ENCODE results near the gene GASK1A.

GASK1A gene

DNA sequence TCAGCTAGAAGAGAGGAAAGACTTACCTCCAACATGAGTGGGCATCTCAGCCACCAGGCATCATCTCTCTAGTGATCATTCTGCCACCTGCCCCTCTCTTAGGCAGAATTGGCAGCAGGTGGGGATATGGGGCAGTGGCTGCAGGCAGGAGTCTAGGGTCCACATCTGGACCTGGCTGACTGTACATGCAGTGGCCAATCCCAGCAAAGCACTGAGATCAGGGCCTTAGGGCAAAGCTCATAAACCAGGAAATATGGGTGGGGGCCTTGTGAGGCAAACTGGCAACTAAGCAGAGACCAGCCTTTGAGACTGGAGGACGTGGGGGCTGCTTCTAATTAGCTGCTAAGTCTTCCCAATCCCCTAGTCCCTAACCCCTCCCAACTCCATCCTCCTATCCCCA is 113.9 kb downstream of the GASK1A start:
- Histone ChIP-seq H3K27me3 (replicated peaks; ENCODE audit: control insufficient read depth, insufficient read depth, low read length, poor library complexity, severe bottlenecking) (no peaks in the 10 kb centered on the region), H3K27ac (ENCODE audit: insufficient read depth, low read length, poor library complexity, severe bottlenecking) (no peak overlapping the region)

DNA sequence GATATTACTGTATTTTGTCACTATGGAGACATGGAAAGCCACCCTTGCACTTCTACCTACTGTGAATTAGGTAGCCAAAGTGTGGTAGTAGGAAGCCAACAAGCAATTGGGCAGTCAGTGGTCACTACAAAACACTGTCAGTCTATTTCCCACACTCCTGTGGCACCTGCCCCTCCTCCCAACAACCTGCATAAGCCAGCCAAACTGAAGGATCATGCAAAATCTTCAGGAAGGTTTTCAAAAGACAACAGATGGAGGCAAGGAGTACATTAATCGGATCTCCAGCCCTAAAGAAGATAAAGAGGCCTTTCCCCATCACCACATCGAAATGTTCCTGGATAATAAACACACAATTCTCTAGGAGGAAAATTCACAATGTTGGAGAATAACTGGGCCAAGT is 114.9 kb downstream of the GASK1A start:
- no peak overlapping the region for H3K27ac ChIP-seq (ENCODE audit: insufficient read depth, low read length, poor library complexity, severe bottlenecking)
- no peaks in the 10 kb centered on the region for H3K27me3 ChIP-seq (replicated peaks; ENCODE audit: control insufficient read depth, insufficient read depth, low read length, poor library complexity, severe bottlenecking)
- DNase-seq, result no peak
- no peaks in the 10 kb centered on the region for H3K9me3 ChIP-seq (ENCODE audit: control insufficient read depth, low read length)
- no peaks in the 10 kb centered on the region for H3K4me1 ChIP-seq (ENCODE audit: control insufficient read depth, insufficient read depth, low read length, poor library complexity, severe bottlenecking)
- no peak overlapping the region for H3K4me3 ChIP-seq (ENCODE audit: insufficient read depth, low read depth, low read length, poor library complexity, severe bottlenecking)
- H3K36me3 ChIP-seq (ENCODE audit: control insufficient read depth, insufficient read depth, low read length), result no peaks in the 10 kb centered on the region

More for the DNA sequence above, 113.9 kb downstream of the GASK1A start:
- no peaks in the 10 kb centered on the region for H3K4me1 ChIP-seq (ENCODE audit: control insufficient read depth, insufficient read depth, low read length, poor library complexity, severe bottlenecking)
- no peak overlapping the region for H3K4me3 ChIP-seq (ENCODE audit: insufficient read depth, low read depth, low read length, poor library complexity, severe bottlenecking)
- H3K9me3 ChIP-seq (ENCODE audit: control insufficient read depth, low read length), result no peaks in the 10 kb centered on the region
- H3K36me3 ChIP-seq (ENCODE audit: control insufficient read depth, insufficient read depth, low read length), result no peaks in the 10 kb centered on the region
- no peak for DNase-seq

DNA sequence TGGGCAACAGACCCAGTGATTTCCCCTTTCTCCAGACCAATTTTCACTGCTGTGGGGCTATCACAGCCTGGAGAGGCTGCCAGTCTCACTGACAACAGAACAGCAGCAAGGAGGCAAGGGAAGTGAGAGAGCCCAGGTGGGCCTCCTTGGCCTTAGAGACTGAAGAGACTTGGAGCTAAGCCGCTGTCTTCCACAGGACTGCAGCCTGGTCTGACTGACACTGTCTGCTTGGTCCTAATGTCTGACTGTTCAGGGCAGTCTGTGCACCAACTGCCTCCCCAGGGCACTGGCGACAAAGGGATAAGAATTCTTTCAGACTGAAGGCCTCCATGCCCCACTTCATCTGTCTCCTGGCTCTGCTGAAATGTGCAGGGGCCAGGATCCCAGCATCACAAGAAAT is 115.3 kb downstream of the GASK1A start:
- no peaks in the 10 kb centered on the region for H3K27me3 ChIP-seq (replicated peaks; ENCODE audit: control insufficient read depth, insufficient read depth, low read length, poor library complexity, severe bottlenecking)
- H3K4me3 ChIP-seq (ENCODE audit: insufficient read depth, low read depth, low read length, poor library complexity, severe bottlenecking), result no peak overlapping the region
- H3K36me3 ChIP-seq (ENCODE audit: control insufficient read depth, insufficient read depth, low read length), result no peaks in the 10 kb centered on the region
- DNase-seq, result no peak
- no peaks in the 10 kb centered on the region for H3K9me3 ChIP-seq (ENCODE audit: control insufficient read depth, low read length)
- no peaks in the 10 kb centered on the region for H3K4me1 ChIP-seq (ENCODE audit: control insufficient read depth, insufficient read depth, low read length, poor library complexity, severe bottlenecking)
- H3K27ac ChIP-seq (ENCODE audit: insufficient read depth, low read length, poor library complexity, severe bottlenecking), result no peak overlapping the region

DNA sequence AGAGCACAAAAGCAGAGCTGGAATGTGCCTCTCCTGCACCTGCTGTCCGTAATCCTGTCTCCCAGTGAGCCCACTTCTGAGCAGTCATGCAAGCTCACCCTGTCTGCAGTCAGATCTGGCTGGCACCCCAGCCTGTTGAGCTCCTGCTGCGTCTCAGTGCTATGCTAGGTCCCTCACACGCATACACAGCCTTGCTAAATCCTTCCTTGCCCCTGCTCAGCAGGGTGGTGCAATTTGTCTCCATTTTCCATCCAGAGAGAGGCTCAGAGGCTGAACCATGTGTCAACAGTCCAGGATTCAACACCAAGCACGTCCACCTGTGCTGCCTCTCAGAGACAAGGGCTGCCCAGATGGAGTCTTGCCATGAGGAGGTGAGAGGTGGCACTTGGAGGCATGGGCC is 115.7 kb downstream of the GASK1A start:
- Histone ChIP-seq H3K27ac (ENCODE audit: insufficient read depth, low read length, poor library complexity, severe bottlenecking) (no peak overlapping the region), H3K9me3 (ENCODE audit: control insufficient read depth, low read length) (no peaks in the 10 kb centered on the region), H3K36me3 (ENCODE audit: control insufficient read depth, insufficient read depth, low read length) (no peaks in the 10 kb centered on the region), H3K4me1 (ENCODE audit: control insufficient read depth, insufficient read depth, low read length, poor library complexity, severe bottlenecking) (no peaks in the 10 kb centered on the region), H3K4me3 (ENCODE audit: insufficient read depth, low read depth, low read length, poor library complexity, severe bottlenecking) (no peak overlapping the region), H3K27me3 (replicated peaks; ENCODE audit: control insufficient read depth, insufficient read depth, low read length, poor library complexity, severe bottlenecking) (no peaks in the 10 kb centered on the region)
- DNase-seq, result no peak

DNA sequence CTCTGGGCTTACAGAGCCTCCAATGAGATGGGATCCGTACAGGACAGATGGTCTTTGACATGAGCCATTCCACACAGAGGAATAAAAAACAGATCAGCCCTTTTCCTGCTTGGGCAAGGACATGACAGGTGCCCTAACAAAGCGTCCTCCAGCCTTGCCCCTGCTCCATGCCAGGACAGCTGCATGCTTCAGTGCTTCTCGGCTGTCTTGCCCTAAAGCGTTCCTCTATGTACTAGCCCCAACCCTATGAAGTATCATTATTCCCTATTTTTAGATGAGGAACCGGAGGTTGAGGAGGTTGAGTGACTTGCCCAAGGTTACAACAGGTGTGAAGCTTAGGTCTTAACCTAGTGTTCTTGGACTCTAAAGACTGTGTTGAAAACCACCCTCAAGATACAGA is 116.3 kb downstream of the GASK1A start:
- no peak overlapping the region for H3K27ac ChIP-seq (ENCODE audit: insufficient read depth, low read length, poor library complexity, severe bottlenecking)
- no peaks in the 10 kb centered on the region for H3K4me1 ChIP-seq (ENCODE audit: control insufficient read depth, insufficient read depth, low read length, poor library complexity, severe bottlenecking)
- no peaks in the 10 kb centered on the region for H3K36me3 ChIP-seq (ENCODE audit: control insufficient read depth, insufficient read depth, low read length)
- no peaks in the 10 kb centered on the region for H3K9me3 ChIP-seq (ENCODE audit: control insufficient read depth, low read length)
- no peak for DNase-seq
- H3K4me3 ChIP-seq (ENCODE audit: insufficient read depth, low read depth, low read length, poor library complexity, severe bottlenecking), result no peak overlapping the region
- H3K27me3 ChIP-seq (replicated peaks; ENCODE audit: control insufficient read depth, insufficient read depth, low read length, poor library complexity, severe bottlenecking), result no peaks in the 10 kb centered on the region

GRCh38 chr3:43096761-43097160 is 117.7 kb downstream of the GASK1A start:
- Histone ChIP-seq H3K36me3 (ENCODE audit: control insufficient read depth, insufficient read depth, low read length) (no peaks in the 10 kb centered on the region), H3K27me3 (replicated peaks; ENCODE audit: control insufficient read depth, insufficient read depth, low read length, poor library complexity, severe bottlenecking) (no peaks in the 10 kb centered on the region), H3K4me3 (ENCODE audit: insufficient read depth, low read depth, low read length, poor library complexity, severe bottlenecking) (no peak overlapping the region), H3K27ac (ENCODE audit: insufficient read depth, low read length, poor library complexity, severe bottlenecking) (no peak overlapping the region), H3K9me3 (ENCODE audit: control insufficient read depth, low read length) (no peaks in the 10 kb centered on the region), H3K4me1 (ENCODE audit: control insufficient read depth, insufficient read depth, low read length, poor library complexity, severe bottlenecking) (no peaks in the 10 kb centered on the region)
- DNase-seq, result no peak

- Histone ChIP-seq H3K4me1 (ENCODE audit: control insufficient read depth, insufficient read depth, low read length, poor library complexity, severe bottlenecking) (no peaks in the 10 kb centered on the region), H3K4me3 (ENCODE audit: insufficient read depth, low read depth, low read length, poor library complexity, severe bottlenecking) (no peak overlapping the region), H3K27me3 (replicated peaks; ENCODE audit: control insufficient read depth, insufficient read depth, low read length, poor library complexity, severe bottlenecking) (no peaks in the 10 kb centered on the region), H3K27ac (ENCODE audit: insufficient read depth, low read length, poor library complexity, severe bottlenecking) (no peak overlapping the region), H3K36me3 (ENCODE audit: control insufficient read depth, insufficient read depth, low read length) (no peaks in the 10 kb centered on the region), H3K9me3 (ENCODE audit: control insufficient read depth, low read length) (no peaks in the 10 kb centered on the region)
- no peak for DNase-seq
These were observed 118.4 kb downstream of the GASK1A start for GRCh38 chr3:43097400-43098080.

GRCh38 chr3:43098761-43099160 is 119.7 kb downstream of the GASK1A start:
- no peaks in the 10 kb centered on the region for H3K9me3 ChIP-seq (ENCODE audit: control insufficient read depth, low read length)
- DNase-seq, result no peak
- H3K4me1 ChIP-seq (ENCODE audit: control insufficient read depth, insufficient read depth, low read length, poor library complexity, severe bottlenecking), result no peaks in the 10 kb centered on the region
- H3K27ac ChIP-seq (ENCODE audit: insufficient read depth, low read length, poor library complexity, severe bottlenecking), result no peak overlapping the region
- no peaks in the 10 kb centered on the region for H3K36me3 ChIP-seq (ENCODE audit: control insufficient read depth, insufficient read depth, low read length)
- no peak overlapping the region for H3K4me3 ChIP-seq (ENCODE audit: insufficient read depth, low read depth, low read length, poor library complexity, severe bottlenecking)
- no peaks in the 10 kb centered on the region for H3K27me3 ChIP-seq (replicated peaks; ENCODE audit: control insufficient read depth, insufficient read depth, low read length, poor library complexity, severe bottlenecking)

DNA sequence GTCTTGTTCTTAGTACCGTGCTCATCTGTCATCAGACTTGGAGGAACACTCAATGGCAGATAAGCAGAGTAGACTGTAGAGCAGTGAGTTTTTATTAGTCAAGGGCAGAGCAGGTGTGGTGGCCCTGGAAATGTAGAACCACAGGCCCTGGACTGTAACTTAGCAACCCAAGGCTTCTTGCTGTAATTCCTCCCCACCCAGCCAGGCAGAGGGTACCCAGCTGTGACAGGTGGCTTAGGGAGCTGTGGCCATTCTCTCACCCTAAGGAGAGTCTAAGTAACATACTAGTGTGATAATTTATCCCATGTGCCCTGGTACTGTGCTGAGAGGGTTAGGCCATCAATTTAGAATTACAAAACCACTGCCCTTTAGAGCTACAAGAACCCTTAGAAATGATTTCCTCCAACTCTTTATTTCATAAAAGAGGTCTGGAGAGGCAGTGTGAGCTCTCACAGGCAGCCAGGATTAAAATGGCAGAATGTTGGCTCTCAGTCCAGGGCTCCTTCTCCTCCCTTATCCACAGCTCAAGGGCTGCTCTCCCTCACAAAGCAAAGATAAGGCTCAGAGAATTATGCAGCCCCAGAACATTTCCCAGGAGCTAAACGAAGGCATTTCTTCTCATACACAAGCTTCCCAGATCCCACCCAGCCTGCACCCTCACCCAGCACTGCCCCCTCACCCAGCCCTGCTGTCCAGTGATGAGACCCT is 123.8 kb downstream of the GASK1A start:
- Histone ChIP-seq H3K27ac (ENCODE audit: insufficient read depth, low read length, poor library complexity, severe bottlenecking) (no peak overlapping the region), H3K9me3 (ENCODE audit: control insufficient read depth, low read length) (no peaks in the 10 kb centered on the region), H3K36me3 (ENCODE audit: control insufficient read depth, insufficient read depth, low read length) (no peaks in the 10 kb centered on the region), H3K4me3 (ENCODE audit: insufficient read depth, low read depth, low read length, poor library complexity, severe bottlenecking) (no peak overlapping the region), H3K4me1 (ENCODE audit: control insufficient read depth, insufficient read depth, low read length, poor library complexity, severe bottlenecking) (peaks cover 13% of the 10 kb centered on the region), H3K27me3 (replicated peaks; ENCODE audit: control insufficient read depth, insufficient read depth, low read length, poor library complexity, severe bottlenecking) (no peaks in the 10 kb centered on the region)
- DNase-seq, result no peak

GRCh38 chr3:43104039-43104438 is 124.9 kb downstream of the GASK1A start:
- DNase-seq, result no peak
- H3K4me1 ChIP-seq (ENCODE audit: control insufficient read depth, insufficient read depth, low read length, poor library complexity, severe bottlenecking), result peaks cover 13% of the 10 kb centered on the region
- H3K36me3 ChIP-seq (ENCODE audit: control insufficient read depth, insufficient read depth, low read length), result no peaks in the 10 kb centered on the region
- H3K27ac ChIP-seq (ENCODE audit: insufficient read depth, low read length, poor library complexity, severe bottlenecking), result no peak overlapping the region
- H3K4me3 ChIP-seq (ENCODE audit: insufficient read depth, low read depth, low read length, poor library complexity, severe bottlenecking), result no peak overlapping the region
- H3K9me3 ChIP-seq (ENCODE audit: control insufficient read depth, low read length), result no peaks in the 10 kb centered on the region
- no peaks in the 10 kb centered on the region for H3K27me3 ChIP-seq (replicated peaks; ENCODE audit: control insufficient read depth, insufficient read depth, low read length, poor library complexity, severe bottlenecking)
